GM19438 (cell line): ENCODE results near the gene IRF4.

Experiments used
- ATAC-seq: cut with Tn5 transposase; IDR thresholded peaks from one replicate; pipeline ENCODE4 v1.9.1; 2021; ENCODE audit warnings: low read depth; ENCODE audit not compliant: unreplicated experiment

The IRF4 gene

GRCh38 chr6:391559-392440 lies at the start of gene IRF4:
TSS of gene IRF4 (plus strand) at chr6:391752. CDS start at chr6:393153, 1,401 bp downstream.
- peak; percentile 39 for ATAC-seq

GRCh38 chr6:341914-342831 lies 49.4 kb upstream of the IRF4 start:
- peak; percentile 56 for ATAC-seq

DNA sequence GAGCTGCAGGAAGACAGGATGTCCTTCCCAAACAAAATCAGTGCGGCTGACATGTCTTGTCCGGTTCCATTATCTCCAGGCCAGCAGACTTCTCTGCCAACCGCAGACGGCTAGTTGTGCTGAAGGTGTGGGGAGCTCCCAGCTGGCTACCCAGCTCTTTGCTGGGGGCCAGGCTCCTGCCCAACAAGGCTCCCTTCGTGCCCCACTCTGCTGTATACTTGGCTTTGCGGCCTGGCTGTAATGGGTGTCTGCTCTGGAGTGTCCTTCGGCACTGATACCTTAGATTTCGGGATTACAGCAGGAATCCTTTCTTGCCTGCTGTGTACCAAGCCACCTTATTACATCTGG lies 48.7 kb upstream of the IRF4 start:
- ATAC-seq: no peak

DNA sequence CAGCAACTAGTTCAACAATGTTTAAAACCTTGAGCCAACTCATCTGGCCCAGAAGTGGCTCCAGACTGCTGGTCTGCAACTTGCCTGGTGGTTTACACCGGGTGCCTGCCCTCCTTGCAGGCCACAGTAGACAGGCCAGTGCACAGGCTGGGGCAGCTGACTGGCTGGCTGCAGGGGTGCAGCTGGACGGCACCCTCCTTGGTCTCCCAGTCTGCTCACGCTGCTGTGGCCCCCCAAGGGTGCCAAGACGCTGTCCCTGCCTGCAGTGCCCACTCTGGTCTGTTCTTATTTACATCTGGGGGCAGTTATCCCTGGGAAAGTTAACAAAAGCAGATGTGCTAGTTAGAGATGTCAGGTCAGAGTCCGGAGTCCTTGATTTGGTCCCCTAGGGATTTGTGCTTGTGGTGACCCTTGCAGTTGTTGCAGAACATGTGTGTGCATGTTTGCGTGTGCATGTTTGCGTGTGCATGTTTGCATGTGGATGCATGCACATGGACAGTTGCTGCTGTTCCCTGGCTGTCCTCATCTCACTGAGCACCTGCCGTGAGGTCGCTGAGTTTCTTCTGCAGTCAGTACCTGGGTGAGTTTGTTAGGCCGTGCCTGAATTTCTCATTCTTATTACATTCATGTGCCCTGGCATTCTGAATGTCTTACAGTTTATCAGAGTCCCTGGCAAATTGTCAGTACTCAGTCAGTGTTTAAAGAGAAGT lies 48.2 kb upstream of the IRF4 start:
- ATAC-seq: no peak

- no peak for ATAC-seq
Measured at GRCh38 chr6:343960-344815, 47.4 kb upstream of the IRF4 start.

- ATAC-seq: no peak
Measured at GRCh38 chr6:344816-345340, 46.7 kb upstream of the IRF4 start.

DNA sequence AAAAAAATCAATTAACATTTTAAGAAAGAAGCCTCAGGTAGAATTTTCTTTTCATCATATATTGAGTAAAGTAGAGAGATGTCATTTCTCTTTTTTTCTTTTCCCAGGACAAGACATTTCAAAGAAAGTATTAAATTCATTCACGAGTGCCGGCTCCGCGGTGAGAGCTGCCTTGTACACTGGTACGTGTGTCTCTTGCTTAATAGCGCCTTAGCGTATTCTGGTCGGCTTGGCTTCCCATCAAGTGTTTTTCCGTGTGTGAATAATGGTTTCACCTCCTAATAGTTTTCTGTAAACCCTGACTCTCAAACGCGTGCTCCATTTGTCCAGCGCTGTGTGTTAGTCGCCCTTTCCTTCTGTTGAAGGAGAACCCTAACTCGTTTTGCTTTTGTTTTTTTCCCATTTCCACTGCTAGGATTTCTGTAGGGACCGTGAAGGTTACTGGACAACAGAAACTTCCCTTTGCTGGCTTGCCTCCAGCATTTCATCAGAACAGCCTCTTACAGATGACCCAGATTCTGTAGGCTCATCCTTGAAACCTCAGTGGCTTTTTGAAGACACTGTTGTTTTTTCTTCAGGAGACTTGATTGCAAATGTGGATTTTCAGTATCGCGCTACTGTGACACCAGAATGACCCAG lies 45.7 kb upstream of the IRF4 start:
- ATAC-seq: no peak

- ATAC-seq: no peak
Measured at GRCh38 chr6:346386-347030, 45.0 kb upstream of the IRF4 start.

DNA sequence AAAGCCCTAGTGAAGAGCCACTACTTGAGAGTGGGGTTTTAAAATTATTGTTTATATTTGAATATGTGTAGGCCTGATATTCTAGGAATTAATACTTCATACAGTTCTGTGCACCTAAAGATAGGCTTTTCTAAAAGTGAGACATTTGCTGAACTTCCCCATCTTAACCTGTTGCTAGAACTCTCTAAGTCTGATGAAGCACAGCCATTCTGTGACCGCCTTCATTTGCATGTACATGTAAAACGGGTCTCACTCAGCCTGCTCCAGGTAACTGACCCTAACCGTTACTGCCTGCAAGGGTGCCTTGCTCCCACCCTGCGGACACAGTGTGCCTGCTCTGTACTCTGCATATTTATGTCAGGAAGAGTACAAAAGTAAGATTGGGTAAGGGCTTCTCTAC lies 44.3 kb upstream of the IRF4 start:
- peak; percentile 56 for ATAC-seq

- no peak for ATAC-seq
Measured at GRCh38 chr6:347951-348859, 43.3 kb upstream of the IRF4 start.

DNA sequence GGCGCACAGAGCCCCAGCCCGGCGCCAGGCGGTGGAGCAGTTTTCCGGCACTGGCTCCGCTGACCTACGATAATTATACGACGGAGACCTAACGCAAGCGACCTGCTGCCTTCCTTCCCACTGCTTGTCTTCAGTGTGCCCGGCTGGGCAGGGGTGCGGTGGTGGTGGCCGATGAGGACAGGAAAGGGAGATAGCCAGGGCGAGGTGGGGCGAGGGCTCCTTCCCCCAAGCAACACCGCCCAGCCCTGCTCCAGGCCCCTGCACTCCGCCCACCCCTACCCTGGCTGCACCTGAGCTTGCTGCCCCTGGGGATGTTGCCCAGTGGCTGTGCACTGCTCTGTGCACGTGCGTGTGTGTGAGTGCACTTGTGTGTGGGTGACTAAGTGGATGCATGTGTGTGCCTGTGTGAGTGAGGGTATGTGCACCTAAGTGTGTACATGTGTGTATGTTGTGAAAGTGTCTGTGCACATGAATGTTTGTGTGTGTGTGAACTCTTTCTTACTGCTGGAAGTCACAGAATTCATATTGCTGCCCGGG lies 42.6 kb upstream of the IRF4 start:
- no peak for ATAC-seq

GRCh38 chr6:349491-349921 lies 42.0 kb upstream of the IRF4 start:
- no peak for ATAC-seq

GRCh38 chr6:350371-350770 lies 41.2 kb upstream of the IRF4 start:
- ATAC-seq: no peak

DNA sequence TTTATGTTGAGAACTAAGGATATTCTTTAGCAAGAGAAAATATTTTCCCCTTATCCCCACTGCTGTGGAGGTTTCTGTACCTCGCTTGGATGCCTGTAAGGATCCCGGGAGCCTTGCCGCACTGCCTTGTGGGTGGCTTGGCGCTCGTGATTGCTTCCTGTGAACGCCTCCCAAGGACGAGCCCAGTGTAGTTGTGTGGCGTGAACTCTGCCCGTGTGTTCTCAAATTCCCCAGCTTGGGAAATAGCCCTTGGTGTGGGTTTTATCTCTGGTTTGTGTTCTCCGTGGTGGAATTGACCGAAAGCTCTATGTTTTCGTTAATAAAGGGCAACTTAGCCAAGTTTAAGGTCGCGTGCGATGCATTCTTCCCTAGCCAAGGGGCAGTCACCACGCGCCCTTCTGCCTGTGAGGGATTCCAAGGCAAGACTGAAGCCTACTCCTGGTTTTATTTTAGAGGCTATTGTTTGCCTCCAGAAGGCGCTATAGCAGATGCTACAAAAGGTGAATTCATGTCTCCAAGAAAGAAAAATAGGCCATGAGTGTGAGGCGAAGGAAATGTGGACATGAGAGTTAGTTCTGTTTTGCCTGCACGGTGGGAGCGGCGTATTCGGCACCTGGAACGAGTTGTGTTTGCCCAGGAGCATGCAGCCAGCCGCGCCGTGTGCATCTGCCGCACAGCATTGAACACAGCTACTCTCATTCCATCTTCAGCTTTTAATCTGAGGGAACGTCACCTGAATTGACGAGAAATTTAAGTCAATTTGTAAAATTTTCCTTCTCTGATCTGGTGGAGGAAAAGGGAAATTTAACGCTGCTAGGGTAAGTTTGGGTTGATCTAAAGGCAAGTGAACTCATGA lies 40.3 kb upstream of the IRF4 start:
- ATAC-seq: no peak

DNA sequence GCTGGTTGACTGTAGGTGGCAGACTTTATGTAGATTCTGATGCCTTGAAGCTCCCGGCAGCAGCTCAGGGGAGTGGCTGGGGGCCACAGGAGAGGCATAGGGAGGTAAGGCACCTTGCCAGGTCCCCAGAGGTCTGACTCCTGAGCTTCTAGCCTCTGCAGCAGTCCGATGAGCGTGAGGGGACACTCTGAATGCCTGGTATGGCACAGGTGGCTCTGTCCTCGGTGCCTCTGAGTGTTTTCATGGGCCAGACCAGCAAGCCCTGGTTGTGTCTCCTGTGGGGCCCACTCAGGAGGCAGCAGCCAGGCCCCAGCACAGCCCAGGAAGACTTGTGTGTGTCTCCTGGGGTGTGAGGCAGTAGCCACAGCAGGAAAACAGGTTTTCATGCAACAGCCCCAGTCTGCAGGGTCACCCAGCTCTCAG lies 39.7 kb upstream of the IRF4 start:
- ATAC-seq: no peak

DNA sequence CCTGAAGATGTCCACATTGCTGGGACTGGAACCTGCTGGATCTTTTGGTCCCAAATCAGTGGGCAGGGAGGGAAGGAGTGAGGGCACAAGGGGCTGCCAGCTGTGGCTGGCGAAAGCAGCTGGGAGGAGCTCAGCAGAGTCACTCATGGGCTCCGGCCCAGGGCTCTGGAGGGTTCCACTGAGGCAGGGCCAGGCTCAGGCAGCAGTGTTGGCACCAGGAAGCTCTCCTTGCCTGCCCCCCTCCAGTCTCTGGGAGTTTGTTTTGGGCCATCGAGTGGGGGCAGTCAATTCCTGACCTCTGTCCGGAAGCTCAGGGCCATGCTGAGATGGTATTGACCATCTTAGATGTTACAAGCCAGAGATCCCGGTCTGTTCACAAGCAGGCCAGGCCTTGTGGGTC lies 39.1 kb upstream of the IRF4 start:
- no peak for ATAC-seq
